Liver (tissue), 9 donors: ENCODE data around the gene WFDC10A. TPM values are rescaled to one million over a fixed set of nuclear protein-coding genes. Genes with fewer than 3 reads are reported as not detected.
"Not testable (repeated sequence)": the region's sequence is repeated elsewhere in the genome, so short reads cannot be mapped to it uniquely, and the experiment has no call there.

Experiments
- DNase-seq: peaks from one replicate; pipeline ENCODE4 v3.0.0-alpha.2; 2017; ENCODE audit warnings: low spot score
- H3K27ac ChIP-seq, 2 donors: one replicate each; pipeline ENCODE4 v1.7.0; 2013; ENCODE audit warnings: inconsistent platforms in 2 of 2, low read length in 2 of 2, control low read depth in 1 of 2, low read depth in 1 of 2, mild to moderate bottlenecking in 1 of 2
- H3K27me3 ChIP-seq, 4 donors: one replicate each; pipeline versions ENCODE4 v1.6.1 to v1.7.0; 2013; ENCODE audit warnings: low read length in 3 of 4, inconsistent platforms in 1 of 4, mild to moderate bottlenecking in 1 of 4, moderate library complexity in 1 of 4; ENCODE audit not compliant: control insufficient read depth in 4 of 4, insufficient read depth in 4 of 4
- H3K36me3 ChIP-seq, 4 donors: one replicate each; pipeline versions ENCODE4 v1.6.1 to v1.7.0; 2013; ENCODE audit warnings: low read length in 3 of 4, mild to moderate bottlenecking in 3 of 4, low read depth in 1 of 4, moderate library complexity in 1 of 4; ENCODE audit not compliant: control insufficient read depth in 4 of 4, insufficient read depth in 3 of 4
- H3K4me1 ChIP-seq, 4 donors: one replicate each; pipeline versions ENCODE4 v1.6.1 to v1.7.0; 2013; ENCODE audit warnings: low read length in 3 of 4, mild to moderate bottlenecking in 3 of 4, moderate library complexity in 1 of 4; ENCODE audit not compliant: control insufficient read depth in 4 of 4, insufficient read depth in 4 of 4
- H3K4me3 ChIP-seq, 3 donors: one replicate each; pipeline versions ENCODE4 v1.6.1 to v1.7.0; 2013; ENCODE audit warnings: low read length in 3 of 3, control low read depth in 1 of 3, low read depth in 1 of 3, mild to moderate bottlenecking in 1 of 3
- H3K9ac ChIP-seq, 2 donors: one replicate each; pipeline ENCODE4 v1.7.0; 2013; ENCODE audit warnings: low read length in 2 of 2, mild to moderate bottlenecking in 2 of 2, moderate library complexity in 2 of 2, control low read depth in 1 of 2, low read depth in 1 of 2
- H3K9me3 ChIP-seq, 4 donors: one replicate each; pipeline versions ENCODE4 v1.6.1 to v1.7.0; 2013; ENCODE audit warnings: low read length in 3 of 4; ENCODE audit not compliant: control insufficient read depth in 4 of 4
- ATF3 ChIP-seq: IDR thresholded peaks from 2 replicates; pipeline ENCODE4 v1.6.1; 2016; ENCODE audit warnings: antibody characterized with exemption
- CTCF ChIP-seq: fragments of 150-350 bp; IDR thresholded peaks from 2 replicates; pipeline ENCODE4 v1.5.1; 2017; ENCODE audit warnings: improper control_type of control experiment, low read depth, low read length; ENCODE audit not compliant: missing input control
- GABPA ChIP-seq, 2 donors: IDR thresholded peaks in 1 of 2; conservative IDR thresholded peaks in 1 of 2; 2 replicates each; pipeline ENCODE4 v1.6.1; 2016; ENCODE audit warnings: antibody characterized with exemption in 2 of 2, mild to moderate bottlenecking in 1 of 2, moderate library complexity in 1 of 2
- HNF4A ChIP-seq, 2 donors: conservative IDR thresholded peaks; 2 replicates each; pipeline ENCODE4 v1.6.1; 2016; ENCODE audit warnings: antibody characterized with exemption in 2 of 2, mild to moderate bottlenecking in 2 of 2
- NR2F2 ChIP-seq: IDR thresholded peaks from 2 replicates; pipeline ENCODE4 v1.6.1; 2016; ENCODE audit warnings: antibody characterized with exemption
- RAD21 ChIP-seq, 2 donors: IDR thresholded peaks; 2 replicates each; pipeline ENCODE4 v1.6.1; 2016; ENCODE audit warnings: antibody characterized with exemption in 2 of 2, mild to moderate bottlenecking in 2 of 2
- RXRA ChIP-seq, 2 donors: IDR thresholded peaks; 2 replicates each; pipeline ENCODE4 v1.6.1; 2017 to 2018; ENCODE audit warnings: antibody characterized with exemption in 2 of 2, mild to moderate bottlenecking in 1 of 2
- TAF1 ChIP-seq: conservative IDR thresholded peaks from 2 replicates; pipeline ENCODE4 v1.6.1; 2016; ENCODE audit warnings: antibody characterized with exemption, mild to moderate bottlenecking
- WGBS: extraction: QIAGEN DNeasy Blood & Tissue Kit; methylation state at CpG from one replicate; pipeline ENCODE4 v1.1.7; 2013; 5-methylcytosine and 5-hydroxymethylcytosine counted together
- polyA plus RNA-seq, 2 donors: library from polyadenylated mRNA; stranded (reverse) in 1 of 2; unstranded in 1 of 2; fragments of 200-250 nt in 1 of 2; fragments of >200 nt in 1 of 2; fragmentation: Nextera tagmentation in 1 of 2; extraction: Ambion mirVana in 1 of 2; gene quantifications; one replicate each; pipeline versions ENCODE4 v1.2.1 to v1.2.3, GENCODE V29; 2013 to 2015
- total RNA-seq, 2 donors: library from RNA; depleted of rRNA; stranded (reverse); fragments of >200 nt; gene quantifications; one replicate each; pipeline ENCODE4 v1.2.3, GENCODE V29; 2014
- donor health status: healthy.
- donor health status: healthy.
- donor health status: healthy.
- donor health status: healthy.
- donor health status: healthy.

Gene WFDC10A
- total RNA-seq (not detected), polyA plus RNA-seq (not detected)

- Histone ChIP-seq H3K27ac (no peak within 1 kb of the TSS), H3K9me3 (no peaks in the 10 kb centered on the region), H3K4me3 (no peak within 1 kb of the TSS), H3K9ac (no peak within 1 kb of the TSS), H3K4me1 (no peaks in the 10 kb centered on the region), H3K27me3 (no peaks in the 10 kb centered on the region), H3K36me3 (no peaks in the 10 kb centered on the region)
- TF ChIP-seq ATF3 (no peak), CTCF (peak; percentile 43), RAD21 (IDR thresholded peaks at IDR 0.05) (peak; percentile 29 to 54), TAF1 (no peak), NR2F2 (no peak)
- DNase-seq = no peak
- WGBS = 12% methylated on average over 9 of the region's 9 CpGs
Measured at GRCh38 chr20:45629496-45630100, at the start of gene WFDC10A. TSS of gene WFDC10A (plus strand) at chr20:45629739. CDS start at chr20:45629814, 75 bp downstream.

GRCh38 chr20:45581702-45582101, 47.8 kb upstream of the WFDC10A start:
- DNase-seq = no peak
- H3K4me3 ChIP-seq = no peak overlapping the region
- no peak overlapping the region for H3K27ac ChIP-seq
- H3K36me3 ChIP-seq = no peaks in the 10 kb centered on the region
- no peak for TF ChIP-seq HNF4A (conservative IDR thresholded peaks at IDR 0.05)
- no peak overlapping the region for H3K9ac ChIP-seq
- H3K4me1 ChIP-seq = no peaks in the 10 kb centered on the region
- H3K9me3 ChIP-seq = no peaks in the 10 kb centered on the region
- H3K27me3 ChIP-seq = peaks cover 0 to 4% (median 0%) of the 10 kb centered on the region in 4 donors

GRCh38 chr20:45583502-45583901, 46.0 kb upstream of the WFDC10A start:
- TF ChIP-seq ATF3 (no peak), GABPA (IDR thresholded peaks at IDR 0.05 in 1 of 2, conservative IDR thresholded peaks at IDR 0.05 in 1 of 2) (no peak), RXRA (IDR thresholded peaks at IDR 0.05) (no peak)
- Histone ChIP-seq H3K27ac (no peak overlapping the region), H3K4me1 (no peaks in the 10 kb centered on the region), H3K9me3 (no peaks in the 10 kb centered on the region), H3K27me3 (peaks cover 0 to 6% (median 0%) of the 10 kb centered on the region in 4 donors), H3K36me3 (no peaks in the 10 kb centered on the region), H3K9ac (no peak overlapping the region), H3K4me3 (no peak overlapping the region)
- DNase-seq = no peak
- 54% methylated on average over 3 of the region's 3 CpGs for WGBS

- H3K4me3 ChIP-seq, DNase-seq, H3K9ac ChIP-seq, H3K36me3 ChIP-seq, H3K9me3 ChIP-seq, H3K27me3 ChIP-seq, H3K4me1 ChIP-seq, H3K27ac ChIP-seq: not testable (repeated sequence)
- WGBS = 75% methylated on average over 5 of the region's 5 CpGs
Measured at GRCh38 chr20:45584294-45584693, 45.2 kb upstream of the WFDC10A start.

GRCh38 chr20:45585986-45586385, 43.6 kb upstream of the WFDC10A start:
- WGBS = 80% methylated on average over 5 of the region's 5 CpGs
- not testable (repeated sequence) for H3K27me3 ChIP-seq, H3K4me1 ChIP-seq, H3K9me3 ChIP-seq, H3K9ac ChIP-seq, H3K36me3 ChIP-seq, DNase-seq, H3K4me3 ChIP-seq, H3K27ac ChIP-seq
